HG03521 (cell line): ENCODE measurements around the gene RFTN2.
"Not testable (repeated sequence)": the region's sequence is repeated elsewhere in the genome, so short reads cannot be mapped to it uniquely, and the experiment has no call there.

ENCODE experiments used
- ATAC-seq: cut with Tn5 transposase; IDR thresholded peaks from one replicate; pipeline ENCODE4 v1.9.1; 2021; ENCODE audit warnings: mild to moderate bottlenecking, moderate library complexity; ENCODE audit not compliant: unreplicated experiment

Gene RFTN2

DNA sequence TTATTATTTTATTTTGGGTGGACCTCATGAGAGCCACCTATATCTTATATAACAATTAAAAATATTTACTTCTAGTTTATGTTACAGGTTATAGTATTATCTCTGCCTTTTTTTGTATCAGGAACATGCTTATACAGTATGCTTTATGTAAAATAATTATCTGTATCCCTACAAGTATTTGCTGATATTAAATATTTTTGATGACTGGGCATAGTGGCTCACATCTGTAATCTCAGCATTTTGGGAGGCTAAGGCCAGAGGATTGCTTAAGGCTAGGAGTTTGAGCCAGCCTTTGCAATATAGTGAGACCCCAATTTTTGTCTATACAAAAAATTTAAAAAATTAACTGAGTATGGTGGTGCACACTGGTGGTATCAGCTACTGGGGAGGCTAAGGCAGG is 119.9 kb downstream of the RFTN2 start:
- no peak for ATAC-seq

DNA sequence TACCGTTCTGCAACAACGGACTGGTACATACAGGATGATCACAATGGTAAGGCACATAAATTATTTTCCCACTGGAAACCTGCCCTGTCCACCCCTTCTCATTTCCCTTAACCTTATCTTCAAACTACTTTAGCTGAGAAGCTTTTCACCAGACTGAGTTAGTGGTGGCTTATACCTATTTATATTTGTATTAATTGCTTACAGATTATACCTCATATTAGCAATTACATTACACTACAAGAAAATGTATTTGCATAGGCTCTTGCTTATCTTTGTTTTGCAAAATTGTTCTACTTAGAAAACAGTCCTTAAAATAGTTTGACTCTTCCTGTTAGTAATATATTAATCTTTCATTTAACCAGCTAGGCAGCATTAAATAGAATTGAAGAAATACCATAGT is 124.1 kb downstream of the RFTN2 start:
- ATAC-seq: not testable (repeated sequence)

DNA sequence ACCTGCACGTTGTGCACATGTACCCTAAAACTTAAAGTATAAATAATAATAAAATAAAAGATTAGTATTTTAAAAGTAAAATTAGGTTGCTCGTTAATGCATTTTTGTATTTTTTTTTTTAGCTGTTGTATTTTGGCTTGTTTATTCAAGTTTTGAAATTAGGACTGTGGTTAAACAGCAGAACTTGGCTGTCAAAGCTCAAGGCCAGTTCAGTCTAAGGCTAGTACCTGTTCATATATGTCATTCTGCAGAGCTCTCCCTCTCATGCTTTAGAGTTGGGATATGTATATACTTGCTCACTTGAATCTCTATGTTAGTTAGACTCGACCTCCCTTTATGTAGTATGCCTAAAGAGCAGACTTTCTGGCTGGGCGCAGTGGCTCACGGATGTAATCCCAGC is 126.8 kb downstream of the RFTN2 start:
- ATAC-seq: no peak

DNA sequence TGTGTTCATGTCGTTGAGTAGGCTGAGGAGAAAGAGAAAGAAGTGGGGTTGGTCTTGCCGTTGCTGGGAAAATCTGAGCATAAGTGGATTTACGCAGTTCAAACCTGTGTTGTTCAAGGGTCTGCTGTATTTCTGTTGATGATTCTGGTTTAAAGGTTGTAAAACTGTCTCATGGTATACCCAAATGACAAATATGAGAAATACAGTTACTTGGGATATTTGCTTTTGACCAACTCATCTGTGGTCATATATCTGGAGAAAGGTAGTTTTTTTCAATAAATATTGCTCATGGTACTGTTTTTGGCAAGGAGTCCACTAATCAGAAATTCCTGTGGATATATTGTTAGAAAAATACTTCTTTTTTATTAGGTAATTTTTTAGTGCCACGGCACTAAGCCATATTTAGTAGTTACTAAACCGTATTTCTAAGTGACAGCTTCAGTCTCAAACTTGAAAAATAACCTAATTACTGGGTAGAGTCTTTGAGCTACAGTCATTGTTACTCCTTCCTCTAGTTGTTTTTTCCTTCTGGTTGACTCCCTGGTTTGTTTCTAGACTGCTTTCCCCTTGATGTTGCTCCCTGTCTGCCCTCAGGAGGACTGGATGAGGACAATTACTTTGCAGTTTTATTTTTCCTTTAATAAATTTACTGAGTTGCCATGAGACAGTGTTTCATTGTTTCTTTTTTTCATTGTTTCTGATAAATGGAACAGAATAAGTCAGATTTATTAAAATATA is 128.1 kb downstream of the RFTN2 start:
- no peak for ATAC-seq

DNA sequence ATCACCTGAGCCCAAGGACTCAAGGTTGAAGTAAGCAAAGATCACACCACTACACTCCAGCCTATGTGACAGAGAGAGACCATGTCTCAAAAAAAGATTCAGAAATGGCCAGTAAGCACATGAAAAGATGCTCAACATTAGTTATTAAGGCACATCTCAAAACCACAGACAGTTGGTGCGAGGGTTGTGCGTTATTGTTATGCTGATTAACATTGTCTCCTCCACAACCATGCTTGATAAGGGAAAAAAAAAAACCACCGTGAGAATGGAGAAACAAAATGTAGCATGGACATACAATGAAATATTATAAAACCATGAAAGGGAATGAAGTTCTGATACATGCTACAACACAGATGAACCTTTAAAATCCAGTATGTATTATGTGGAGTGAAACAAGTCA is 132.2 kb downstream of the RFTN2 start:
- ATAC-seq: no peak

DNA sequence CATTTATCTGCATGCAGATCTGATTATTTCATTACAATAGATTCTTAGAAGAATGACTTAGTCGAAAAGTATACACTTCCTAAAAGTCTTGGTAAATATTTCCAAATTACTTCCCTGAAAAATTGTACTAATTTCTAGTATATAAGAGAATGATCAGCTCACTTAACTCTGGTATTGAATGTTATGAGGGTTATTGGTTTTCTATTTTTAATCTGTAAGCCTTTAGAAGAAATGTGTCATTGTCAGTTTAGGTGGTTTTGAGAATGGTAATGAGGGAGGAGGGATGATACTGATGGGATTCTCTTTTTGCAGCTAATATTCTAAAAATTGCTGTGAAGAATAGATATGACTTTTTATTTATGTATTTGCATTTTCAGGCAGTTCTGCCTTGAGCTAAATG is 135.7 kb downstream of the RFTN2 start:
- ATAC-seq: no peak

DNA sequence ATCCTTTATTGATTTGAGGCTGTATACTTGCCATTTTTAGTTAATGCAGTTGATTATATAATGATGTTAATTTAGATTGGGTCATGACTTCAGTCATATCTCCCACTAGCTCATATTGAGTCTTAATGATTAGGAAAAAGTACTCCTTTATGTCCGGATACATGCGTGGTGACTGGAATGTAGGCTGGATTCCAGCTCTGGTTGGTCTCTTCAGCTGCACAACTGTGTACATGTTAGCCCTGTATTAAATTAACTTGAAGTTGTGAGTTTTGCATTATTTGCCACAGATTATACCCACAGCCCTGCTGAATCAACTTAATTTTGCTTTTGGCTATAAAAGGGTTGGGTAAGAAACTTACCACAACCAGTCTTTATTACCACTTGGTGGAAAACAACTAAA is 137.0 kb downstream of the RFTN2 start:
- ATAC-seq: no peak
